ENCODE measurements around the gene CSMD2. TPM values are rescaled to one million over a fixed set of nuclear protein-coding genes. Genes with fewer than 3 reads are reported as not detected.

The CSMD2 gene
- total RNA-seq, 1 experiment from 2014 or later = 0.22 TPM

DNA sequence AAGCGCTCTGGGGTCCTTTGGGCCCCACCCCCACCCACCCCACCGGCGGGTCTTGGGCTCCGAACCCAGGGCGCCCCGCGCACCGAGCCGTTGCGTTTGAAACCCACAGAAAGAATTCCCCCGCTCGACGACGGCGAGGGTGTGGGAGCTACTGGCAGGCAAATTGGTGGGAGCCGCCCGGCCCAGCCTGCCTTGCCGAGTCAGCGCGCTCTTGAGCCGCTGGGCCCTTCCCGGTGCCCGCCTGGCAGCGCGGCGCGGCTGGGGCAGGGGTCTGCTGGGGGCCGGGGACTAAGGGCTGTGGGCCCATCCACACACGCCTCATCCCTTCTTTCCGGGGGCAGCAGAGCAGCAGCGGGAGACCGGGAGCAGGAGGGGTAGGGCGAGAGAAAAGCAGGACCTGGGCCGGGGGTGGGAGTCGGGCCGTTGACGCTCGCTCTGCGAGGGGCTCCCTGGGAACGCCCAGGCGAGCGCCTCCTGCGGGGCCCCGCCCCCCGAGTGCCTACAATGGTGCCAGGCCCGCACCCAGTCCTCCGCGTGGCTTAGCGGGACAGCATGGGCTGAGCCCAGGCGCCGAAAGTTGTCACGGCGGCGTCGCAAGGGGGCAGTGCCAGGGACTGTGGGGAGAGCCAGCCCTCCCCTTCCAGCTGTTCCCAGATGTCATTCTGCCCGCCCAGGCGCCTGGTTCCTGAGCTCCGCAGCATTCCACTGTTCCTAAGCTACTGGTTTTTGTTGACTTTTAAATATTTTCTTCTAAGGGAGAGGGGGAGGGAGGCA, 12.0 kb upstream of the CSMD2 start, which contains the start of gene C1orf94:
TSS of gene C1orf94 (plus strand) at position 78 of the 774 bp plus-strand sequence. CDS start 883 bp downstream, outside the sequence.
- ATAC-seq = no peak
- no peak for DNase-seq (ENCODE audit: low read depth, low spot score)
- H3K27me3 ChIP-seq (ENCODE audit: insufficient read depth, low read length) = peaks cover 28% of the 10 kb centered on the region; the same call in 1 of the 2 replicates
- H3K9me3 ChIP-seq (ENCODE audit: control insufficient read depth in 1 of 2, insufficient read depth in 1 of 2, low read depth in 1 of 2, low read length in 2 of 2) = no peaks in the 10 kb centered on the region
- no peak within 1 kb of the TSS for H3K27ac ChIP-seq (ENCODE audit: low read depth, low read length)
- H3K4me2 ChIP-seq (ENCODE audit: low read length) = no peak within 1 kb of the TSS
- H4K20me1 ChIP-seq (ENCODE audit: insufficient read depth) = no peaks in the 10 kb centered on the region; the same call in 1 of the 2 replicates
- RAD21 ChIA-PET (ENCODE audit: low non-redundant PET in 1 of 2, low total read pairs in 2 of 2, uncharacterized antibody in 2 of 2, unreplicated experiment in 2 of 2) = no interaction called here
- H3K9me2 ChIP-seq (ENCODE audit: insufficient read depth) = no peaks in the 10 kb centered on the region
- H3K36me3 ChIP-seq (ENCODE audit: control insufficient read depth in 1 of 2, insufficient read depth in 2 of 2, low read length in 2 of 2) = no peaks in the 10 kb centered on the region
- no peak within 1 kb of the TSS for H3K9ac ChIP-seq (ENCODE audit: low read length)
- BruUV-seq (replicated peaks) = no TSS peak
- POLR2A ChIA-PET = no interaction called here
- no peaks in the 10 kb centered on the region for H3K4me1 ChIP-seq (ENCODE audit: control insufficient read depth in 1 of 2, insufficient read depth in 2 of 2, low read length in 2 of 2)
- H3K79me2 ChIP-seq (ENCODE audit: insufficient read depth, low read length) = no peaks in the 10 kb centered on the region
- no peak within 1 kb of the TSS for H2AFZ ChIP-seq (ENCODE audit: low read depth, low read length, poor library complexity, severe bottlenecking)
- H3K4me3 ChIP-seq (replicated peaks in 1 of 2; ENCODE audit: low read depth in 1 of 2, low read length in 2 of 2) = no peak within 1 kb of the TSS
- TF ChIP-seq ELF1 (IDR thresholded peaks at IDR 0.05; ENCODE audit: borderline replicate concordance, low read depth) (no peak), SP1 (IDR thresholded peaks at IDR 0.05; ENCODE audit: low read depth) (no peak), FOSL1 (IDR thresholded peaks at IDR 0.05; ENCODE audit: low read depth) (no peak), RAD21 (IDR thresholded peaks at IDR 0.05; ENCODE audit: low read depth) (no peak), EZH2 (IDR thresholded peaks at IDR 0.05) (no peak), ZNF274 (IDR thresholded peaks at IDR 0.05; ENCODE audit: low read depth, low read length) (no peak), JUND (IDR thresholded peaks at IDR 0.05) (no peak)
- TF ChIP-seq, protein P1, sequence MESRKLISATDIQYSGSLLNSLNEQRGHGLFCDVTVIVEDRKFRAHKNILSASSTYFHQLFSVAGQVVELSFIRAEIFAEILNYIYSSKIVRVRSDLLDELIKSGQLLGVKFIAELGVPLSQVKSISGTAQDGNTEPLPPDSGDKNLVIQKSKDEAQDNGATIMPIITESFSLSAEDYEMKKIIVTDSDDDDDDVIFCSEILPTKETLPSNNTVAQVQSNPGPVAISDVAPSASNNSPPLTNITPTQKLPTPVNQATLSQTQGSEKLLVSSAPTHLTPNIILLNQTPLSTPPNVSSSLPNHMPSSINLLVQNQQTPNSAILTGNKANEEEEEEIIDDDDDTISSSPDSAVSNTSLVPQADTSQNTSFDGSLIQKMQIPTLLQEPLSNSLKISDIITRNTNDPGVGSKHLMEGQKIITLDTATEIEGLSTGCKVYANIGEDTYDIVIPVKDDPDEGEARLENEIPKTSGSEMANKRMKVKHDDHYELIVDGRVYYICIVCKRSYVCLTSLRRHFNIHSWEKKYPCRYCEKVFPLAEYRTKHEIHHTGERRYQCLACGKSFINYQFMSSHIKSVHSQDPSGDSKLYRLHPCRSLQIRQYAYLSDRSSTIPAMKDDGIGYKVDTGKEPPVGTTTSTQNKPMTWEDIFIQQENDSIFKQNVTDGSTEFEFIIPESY (IDR thresholded peaks at IDR 0.05; ENCODE audit: extremely low read depth, insufficient replicate concordance, low read length) = no peak
- TF ChIP-seq, protein P2, sequence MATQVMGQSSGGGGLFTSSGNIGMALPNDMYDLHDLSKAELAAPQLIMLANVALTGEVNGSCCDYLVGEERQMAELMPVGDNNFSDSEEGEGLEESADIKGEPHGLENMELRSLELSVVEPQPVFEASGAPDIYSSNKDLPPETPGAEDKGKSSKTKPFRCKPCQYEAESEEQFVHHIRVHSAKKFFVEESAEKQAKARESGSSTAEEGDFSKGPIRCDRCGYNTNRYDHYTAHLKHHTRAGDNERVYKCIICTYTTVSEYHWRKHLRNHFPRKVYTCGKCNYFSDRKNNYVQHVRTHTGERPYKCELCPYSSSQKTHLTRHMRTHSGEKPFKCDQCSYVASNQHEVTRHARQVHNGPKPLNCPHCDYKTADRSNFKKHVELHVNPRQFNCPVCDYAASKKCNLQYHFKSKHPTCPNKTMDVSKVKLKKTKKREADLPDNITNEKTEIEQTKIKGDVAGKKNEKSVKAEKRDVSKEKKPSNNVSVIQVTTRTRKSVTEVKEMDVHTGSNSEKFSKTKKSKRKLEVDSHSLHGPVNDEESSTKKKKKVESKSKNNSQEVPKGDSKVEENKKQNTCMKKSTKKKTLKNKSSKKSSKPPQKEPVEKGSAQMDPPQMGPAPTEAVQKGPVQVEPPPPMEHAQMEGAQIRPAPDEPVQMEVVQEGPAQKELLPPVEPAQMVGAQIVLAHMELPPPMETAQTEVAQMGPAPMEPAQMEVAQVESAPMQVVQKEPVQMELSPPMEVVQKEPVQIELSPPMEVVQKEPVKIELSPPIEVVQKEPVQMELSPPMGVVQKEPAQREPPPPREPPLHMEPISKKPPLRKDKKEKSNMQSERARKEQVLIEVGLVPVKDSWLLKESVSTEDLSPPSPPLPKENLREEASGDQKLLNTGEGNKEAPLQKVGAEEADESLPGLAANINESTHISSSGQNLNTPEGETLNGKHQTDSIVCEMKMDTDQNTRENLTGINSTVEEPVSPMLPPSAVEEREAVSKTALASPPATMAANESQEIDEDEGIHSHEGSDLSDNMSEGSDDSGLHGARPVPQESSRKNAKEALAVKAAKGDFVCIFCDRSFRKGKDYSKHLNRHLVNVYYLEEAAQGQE (IDR thresholded peaks at IDR 0.05; ENCODE audit: low read depth) = no peak
- CTCF ChIA-PET = no interaction called here
- intact Hi-C loops (cut with micrococcal nuclease) = no loop called here
